Keratinocyte (primary cell): ENCODE measurements around the gene OR7A10. TPM values are rescaled to one million over a fixed set of nuclear protein-coding genes. Genes with fewer than 3 reads are reported as not detected.

Source experiments
- DNase-seq: peaks from one replicate; pipeline ENCODE4 v3.0.0-alpha.2; 2011; ENCODE audit warnings: low read depth, missing footprints, low spot score
- FAIRE-seq: peaks from 2 replicates; lab custom pipeline; 2011; peaks lifted over from hg19 to GRCh38; lab: Jason Lieb, UNC
- H2AFZ ChIP-seq: 2 replicates; pipeline ENCODE4 v1.6.0; 2012; ENCODE audit warnings: low read length, control low read depth, inconsistent platforms; ENCODE audit not compliant: control insufficient read depth
- H3K27ac ChIP-seq: 2 replicates; pipeline ENCODE4 v1.5.1; 2011; ENCODE audit warnings: low read length; ENCODE audit not compliant: control insufficient read depth, insufficient read depth
- H3K27me3 ChIP-seq: 3 replicates; pipeline ENCODE4 v1.6.0; 2011; ENCODE audit warnings: low read length; ENCODE audit not compliant: control insufficient read depth, insufficient read depth; ENCODE audit errors: extremely low read depth
- H3K36me3 ChIP-seq, 2 experiments: 2 replicates in 1 of 2; 3 replicates in 1 of 2; pipeline ENCODE4 v1.5.1; 2011; ENCODE audit warnings: low read length in 2 of 2, mild to moderate bottlenecking in 1 of 2; ENCODE audit not compliant: control insufficient read depth in 2 of 2, insufficient read depth in 2 of 2; ENCODE audit errors: extremely low read depth in 1 of 2
- H3K4me1 ChIP-seq: 3 replicates; pipeline ENCODE4 v1.5.1; 2011; ENCODE audit warnings: low read length; ENCODE audit not compliant: control insufficient read depth, insufficient read depth; ENCODE audit errors: extremely low read depth
- H3K4me2 ChIP-seq: 3 replicates; pipeline ENCODE4 v1.6.0; 2011; ENCODE audit warnings: low read depth, low read length; ENCODE audit not compliant: control insufficient read depth, insufficient read depth; ENCODE audit errors: extremely low read depth
- H3K4me3 ChIP-seq, 3 experiments: fragments of 200-600 bp in 1 of 3; sonication (generic) in 1 of 3; 2 replicates in 2 of 3; 3 replicates in 1 of 3; pipeline ENCODE4 v1.5.1; 2011 to 2016; ENCODE audit warnings: low read length in 3 of 3, mild to moderate bottlenecking in 3 of 3, control low read depth in 2 of 3, inconsistent platforms in 1 of 3, low read depth in 1 of 3, mixed read lengths in 1 of 3, mixed run types in 1 of 3, moderate library complexity in 1 of 3; ENCODE audit not compliant: control insufficient read depth in 2 of 3, insufficient read depth in 2 of 3; ENCODE audit errors: extremely low read depth in 1 of 3
- H3K79me2 ChIP-seq: 2 replicates; pipeline ENCODE4 v1.6.0; 2012; ENCODE audit warnings: low read length; ENCODE audit not compliant: control insufficient read depth, insufficient read depth
- H3K9ac ChIP-seq: 3 replicates; pipeline ENCODE4 v1.6.0; 2011; ENCODE audit warnings: low read length; ENCODE audit not compliant: control insufficient read depth, insufficient read depth; ENCODE audit errors: extremely low read depth
- H3K9me1 ChIP-seq: 3 replicates; pipeline ENCODE4 v1.6.0; 2011; ENCODE audit warnings: low read length; ENCODE audit not compliant: control insufficient read depth, insufficient read depth; ENCODE audit errors: extremely low read depth
- H3K9me3 ChIP-seq: 2 replicates; pipeline ENCODE4 v1.5.1; 2012; ENCODE audit warnings: low read depth, low read length; ENCODE audit not compliant: control insufficient read depth
- H4K20me1 ChIP-seq: 3 replicates; pipeline ENCODE4 v1.6.0; 2011; ENCODE audit warnings: low read length; ENCODE audit not compliant: control insufficient read depth, insufficient read depth; ENCODE audit errors: extremely low read depth
- EZH2 ChIP-seq: IDR thresholded peaks from one replicate; pipeline ENCODE4 v1.6.1; 2012; ENCODE audit warnings: inconsistent platforms, mild to moderate bottlenecking, low read length, moderate library complexity
- dilution Hi-C: fragments of 300-500 bp; cut with MboI; formaldehyde crosslinking; loops from one replicate; pipeline ENCODE4 v1.7.0; 2020; ENCODE audit warnings: low sequenced_read_pairs; ENCODE audit not compliant: extremely low pct_ligation_motif_present
- polyA plus RNA-seq, 5 experiments: library from polyadenylated mRNA; depleted of rRNA in 3 of 5; stranded (reverse) in 3 of 5; stranded (forward) in 1 of 5; unstranded in 1 of 5; fragments of >200 nt; gene quantifications; 1 replicate in 1 of 5; 2 replicates in 3 of 5; 3 replicates in 1 of 5; pipeline versions ENCODE4 v1.2.1 to v1.2.3, GENCODE V29; 2011 to 2012; ENCODE audit warnings: missing spikeins in 2 of 5, low read depth in 1 of 5, low replicate concordance in 1 of 5
- TF ChIP-seq, protein P1 (sequence below), 3 experiments: IDR thresholded peaks in 1 of 3; conservative IDR thresholded peaks in 1 of 3; optimal IDR thresholded peaks in 1 of 3; 2 replicates in 2 of 3; 3 replicates in 1 of 3; pipeline versions ENCODE3 to v1.5.1; 2011; ENCODE audit warnings: low read length in 3 of 3, mild to moderate bottlenecking in 3 of 3, moderate library complexity in 2 of 3, control low read depth in 1 of 3, inconsistent platforms in 1 of 3; ENCODE audit not compliant: insufficient read depth in 2 of 3; ENCODE audit errors: extremely low read depth in 1 of 3

The OR7A10 gene
- polyA plus RNA-seq, 1 donor (not counting 4 experiments of a cell fraction or from before 2014, with no cell fraction given): not detected

DNA sequence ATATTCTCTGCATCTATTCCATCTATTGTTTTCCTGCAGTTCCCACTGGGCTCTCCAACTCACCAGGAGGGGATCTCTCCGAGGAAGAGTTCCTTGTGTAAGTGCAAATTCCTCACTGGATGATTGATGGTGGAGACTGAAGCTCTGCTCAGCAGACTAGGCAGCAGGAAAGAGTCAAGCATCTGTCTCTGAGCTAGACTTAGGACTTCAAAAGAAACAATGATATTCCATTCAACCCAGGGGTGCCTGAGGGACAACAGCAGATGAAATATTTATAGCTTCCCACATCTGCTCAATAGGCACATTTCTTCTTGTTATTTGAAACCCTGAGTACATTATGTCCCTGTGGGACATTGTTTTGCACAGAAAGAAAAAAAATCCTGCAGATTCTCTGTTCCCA is 13.7 kb downstream of the OR7A10 start, which contains the start of the genes OR7A5 and OR7C1:
TSS of gene OR7A5 (minus strand) at position 175 of the 400 bp plus-strand sequence. CDS start 6,944 bp downstream, outside the sequence.
TSS of gene OR7C1 (minus strand) at position 175 of the 400 bp plus-strand sequence. CDS start 35,049 bp downstream, outside the sequence.
- no peak within 1 kb of the TSS for H3K27ac ChIP-seq
- dilution Hi-C loops: no loop called here
- H3K4me3 ChIP-seq: no peak within 1 kb of the TSS
- no peaks in the 10 kb centered on the region for H3K79me2 ChIP-seq
- DNase-seq (no peak), FAIRE-seq (peak; percentile 20)
- no peaks in the 10 kb centered on the region for H4K20me1 ChIP-seq
- H3K27me3 ChIP-seq: no peaks in the 10 kb centered on the region
- H3K9me1 ChIP-seq: no peaks in the 10 kb centered on the region
- H3K9me3 ChIP-seq: no peaks in the 10 kb centered on the region
- no peaks in the 10 kb centered on the region for H3K4me1 ChIP-seq
- no peak within 1 kb of the TSS for H2AFZ ChIP-seq
- H3K4me2 ChIP-seq: peak within 1 kb of the TSS; percentile 2
- TF ChIP-seq EZH2: no peak
- TF ChIP-seq, protein P1, sequence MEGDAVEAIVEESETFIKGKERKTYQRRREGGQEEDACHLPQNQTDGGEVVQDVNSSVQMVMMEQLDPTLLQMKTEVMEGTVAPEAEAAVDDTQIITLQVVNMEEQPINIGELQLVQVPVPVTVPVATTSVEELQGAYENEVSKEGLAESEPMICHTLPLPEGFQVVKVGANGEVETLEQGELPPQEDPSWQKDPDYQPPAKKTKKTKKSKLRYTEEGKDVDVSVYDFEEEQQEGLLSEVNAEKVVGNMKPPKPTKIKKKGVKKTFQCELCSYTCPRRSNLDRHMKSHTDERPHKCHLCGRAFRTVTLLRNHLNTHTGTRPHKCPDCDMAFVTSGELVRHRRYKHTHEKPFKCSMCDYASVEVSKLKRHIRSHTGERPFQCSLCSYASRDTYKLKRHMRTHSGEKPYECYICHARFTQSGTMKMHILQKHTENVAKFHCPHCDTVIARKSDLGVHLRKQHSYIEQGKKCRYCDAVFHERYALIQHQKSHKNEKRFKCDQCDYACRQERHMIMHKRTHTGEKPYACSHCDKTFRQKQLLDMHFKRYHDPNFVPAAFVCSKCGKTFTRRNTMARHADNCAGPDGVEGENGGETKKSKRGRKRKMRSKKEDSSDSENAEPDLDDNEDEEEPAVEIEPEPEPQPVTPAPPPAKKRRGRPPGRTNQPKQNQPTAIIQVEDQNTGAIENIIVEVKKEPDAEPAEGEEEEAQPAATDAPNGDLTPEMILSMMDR (optimal IDR thresholded peaks at IDR 0.05 in 1 of 3, IDR thresholded peaks at IDR 0.05 in 1 of 3, conservative IDR thresholded peaks at IDR 0.05 in 1 of 3; ENCODE audit: extremely low read depth in 1 of 3, insufficient read depth in 2 of 3, low read length in 3 of 3): no peak
- no peak within 1 kb of the TSS for H3K9ac ChIP-seq
- H3K36me3 ChIP-seq: no peaks in the 10 kb centered on the region

- H3K4me2 ChIP-seq: no peak overlapping the region
- H3K79me2 ChIP-seq: no peaks in the 10 kb centered on the region
- no peaks in the 10 kb centered on the region for H3K27me3 ChIP-seq
- H3K4me1 ChIP-seq: peaks cover 6% of the 10 kb centered on the region
- DNase-seq (no peak), FAIRE-seq (no peak)
- H3K9ac ChIP-seq: no peak overlapping the region
- H2AFZ ChIP-seq: no peak overlapping the region
- no peaks in the 10 kb centered on the region for H3K9me1 ChIP-seq
- no peak overlapping the region for H3K27ac ChIP-seq
- H3K9me3 ChIP-seq: no peaks in the 10 kb centered on the region
- dilution Hi-C loops: no loop called here
- no peaks in the 10 kb centered on the region for H4K20me1 ChIP-seq
- no peak overlapping the region for H3K4me3 ChIP-seq
- no peaks in the 10 kb centered on the region for H3K36me3 ChIP-seq
- TF ChIP-seq, protein P1 (optimal IDR thresholded peaks at IDR 0.05 in 1 of 3, IDR thresholded peaks at IDR 0.05 in 1 of 3, conservative IDR thresholded peaks at IDR 0.05 in 1 of 3; ENCODE audit: extremely low read depth in 1 of 3, insufficient read depth in 2 of 3, low read length in 3 of 3): no peak
- TF ChIP-seq EZH2: no peak
These were observed 18.0 kb downstream of the OR7A10 start for GRCh38 chr19:14830702-14831101.
